Upper lobe of left lung (tissue), 4 donors: ENCODE measurements around the gene ATAD3A.

Experiments used
- EP300 ChIP-seq, 4 donors: sonication (generic); formaldehyde crosslinking; IDR thresholded peaks; one replicate each; pipeline ENCODE4 v1.5.1; 2017; ENCODE audit warnings: antibody characterized with exemption in 4 of 4, control low read depth in 2 of 4
- POLR2A ChIP-seq, 4 donors: fragments of 450-650 bp; IDR thresholded peaks; one replicate each; pipeline ENCODE4 v1.5.1; 2016 to 2017; ENCODE audit warnings: antibody characterized with exemption in 4 of 4, mild to moderate bottlenecking in 2 of 4
- POLR2AphosphoS5 ChIP-seq, 2 donors: sonication (generic); formaldehyde crosslinking; IDR thresholded peaks; one replicate each; pipeline ENCODE4 v1.5.1; 2017; ENCODE audit warnings: antibody characterized with exemption in 2 of 2
- TF ChIP-seq, protein P1 (sequence below), 6 experiments: fragments of 450-650 bp in 4 of 6; fragments of 200-600 bp in 2 of 6; sonication (generic) in 2 of 6; IDR thresholded peaks; one replicate each; pipeline ENCODE4 v1.5.1; 2016 to 2019; ENCODE audit warnings: antibody characterized with exemption in 6 of 6

DNA sequence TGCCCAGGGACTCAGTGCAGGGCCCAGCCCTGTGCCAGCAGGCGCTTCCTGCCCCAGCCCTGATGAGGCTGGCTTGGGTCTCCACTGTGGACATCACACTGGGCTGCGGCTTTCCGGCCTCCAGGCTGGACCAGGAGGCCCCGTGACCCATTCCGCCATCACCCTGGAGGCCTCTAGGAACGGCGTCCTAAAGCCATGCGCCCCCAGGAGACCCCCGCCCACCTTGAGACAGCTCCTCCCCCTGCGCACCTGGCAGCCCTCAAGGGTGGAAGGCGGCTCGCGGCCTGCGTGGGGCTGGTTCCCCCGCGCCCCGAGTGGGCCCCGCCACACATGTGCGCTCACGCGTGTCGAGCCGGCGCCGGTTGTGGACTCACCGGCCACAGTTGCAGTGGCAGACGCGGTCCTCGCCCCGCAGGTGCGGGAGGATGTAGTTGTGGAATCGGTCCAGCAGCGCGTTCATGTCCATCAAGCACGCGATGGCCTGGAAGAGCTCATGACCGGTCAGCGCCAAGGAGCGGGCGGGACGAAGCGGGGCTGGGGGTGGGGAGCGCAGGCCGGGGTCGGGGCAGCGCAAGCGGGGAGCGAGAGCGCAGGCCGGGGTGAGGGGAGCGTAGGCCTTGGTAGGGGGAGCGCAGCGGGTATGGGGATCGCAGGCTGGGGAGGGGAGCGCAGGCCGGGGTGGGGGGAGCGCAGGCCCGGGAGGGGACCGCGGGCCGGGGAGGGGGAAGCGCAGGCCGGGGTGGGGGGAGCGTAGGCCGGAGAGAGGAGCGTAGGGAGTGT, 27.5 kb downstream of the ATAD3A start:
- TF ChIP-seq, protein P1, sequence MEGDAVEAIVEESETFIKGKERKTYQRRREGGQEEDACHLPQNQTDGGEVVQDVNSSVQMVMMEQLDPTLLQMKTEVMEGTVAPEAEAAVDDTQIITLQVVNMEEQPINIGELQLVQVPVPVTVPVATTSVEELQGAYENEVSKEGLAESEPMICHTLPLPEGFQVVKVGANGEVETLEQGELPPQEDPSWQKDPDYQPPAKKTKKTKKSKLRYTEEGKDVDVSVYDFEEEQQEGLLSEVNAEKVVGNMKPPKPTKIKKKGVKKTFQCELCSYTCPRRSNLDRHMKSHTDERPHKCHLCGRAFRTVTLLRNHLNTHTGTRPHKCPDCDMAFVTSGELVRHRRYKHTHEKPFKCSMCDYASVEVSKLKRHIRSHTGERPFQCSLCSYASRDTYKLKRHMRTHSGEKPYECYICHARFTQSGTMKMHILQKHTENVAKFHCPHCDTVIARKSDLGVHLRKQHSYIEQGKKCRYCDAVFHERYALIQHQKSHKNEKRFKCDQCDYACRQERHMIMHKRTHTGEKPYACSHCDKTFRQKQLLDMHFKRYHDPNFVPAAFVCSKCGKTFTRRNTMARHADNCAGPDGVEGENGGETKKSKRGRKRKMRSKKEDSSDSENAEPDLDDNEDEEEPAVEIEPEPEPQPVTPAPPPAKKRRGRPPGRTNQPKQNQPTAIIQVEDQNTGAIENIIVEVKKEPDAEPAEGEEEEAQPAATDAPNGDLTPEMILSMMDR (IDR thresholded peaks at IDR 0.05) = no peak
- TF ChIP-seq POLR2A (IDR thresholded peaks at IDR 0.05) (no peak), POLR2AphosphoS5 (IDR thresholded peaks at IDR 0.05) (no peak), EP300 (IDR thresholded peaks at IDR 0.05) (no peak)
